NK-92 treated with Interleukin-12 subunit alpha and Interleukin-12 subunit beta, amount 100 ng/mL, for 24 hours (cell line): ENCODE results near the gene CCSER1.
"Not testable (repeated sequence)": the region's sequence is repeated elsewhere in the genome, so short reads cannot be mapped to it uniquely, and the experiment has no call there.

ENCODE experiments used
- DNase-seq: peaks from one replicate; lab custom pipeline; 2025; lab: John Stamatoyannopoulos, UW

Gene CCSER1

GRCh38 chr4:90299373-90299772, 172.2 kb downstream of the CCSER1 start:
- DNase-seq = no peak

GRCh38 chr4:90306810-90307209, 179.6 kb downstream of the CCSER1 start:
- DNase-seq = no peak

GRCh38 chr4:90317140-90317539, 189.9 kb downstream of the CCSER1 start:
- not testable (repeated sequence) for DNase-seq

DNA sequence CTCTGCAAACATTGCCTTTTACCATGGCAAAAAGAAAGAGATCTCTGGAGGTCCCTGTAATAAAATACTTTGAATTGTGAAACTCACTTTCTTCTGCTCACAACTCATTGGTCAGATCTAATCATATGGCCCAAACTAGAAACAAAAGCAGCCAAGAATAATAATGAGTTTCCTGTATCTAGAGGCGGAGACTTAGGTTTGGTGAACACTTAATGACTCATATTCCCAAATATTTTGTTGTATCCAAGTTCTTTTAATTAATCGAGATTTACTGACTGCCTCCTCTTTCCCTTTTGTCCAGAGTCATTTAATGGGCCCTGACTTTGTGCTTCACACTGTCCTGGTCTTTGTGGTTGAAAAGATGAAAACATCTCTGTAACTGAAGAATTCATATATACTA, 190.6 kb downstream of the CCSER1 start:
- DNase-seq = no peak

DNA sequence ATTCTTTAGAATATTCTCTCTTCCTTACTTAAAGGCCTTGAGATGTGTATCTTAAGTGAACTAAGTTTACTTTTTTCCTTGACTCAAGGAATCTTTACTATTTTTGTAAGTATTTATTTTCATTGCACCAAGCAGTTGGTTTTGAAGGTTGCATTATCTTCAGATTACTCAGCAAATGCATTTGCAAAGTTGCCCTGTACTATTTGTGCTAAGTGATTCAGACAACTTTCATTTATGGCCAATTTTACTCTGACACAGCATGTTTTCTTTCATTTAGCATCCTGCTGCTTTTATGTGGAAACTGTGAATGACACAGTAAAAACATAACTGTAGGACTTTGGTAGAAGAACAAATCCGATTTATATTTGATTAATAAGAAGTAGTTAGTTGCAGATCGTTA, 191.0 kb downstream of the CCSER1 start:
- DNase-seq = no peak

- DNase-seq = no peak
Measured at GRCh38 chr4:90328558-90328957, 201.4 kb downstream of the CCSER1 start.

DNA sequence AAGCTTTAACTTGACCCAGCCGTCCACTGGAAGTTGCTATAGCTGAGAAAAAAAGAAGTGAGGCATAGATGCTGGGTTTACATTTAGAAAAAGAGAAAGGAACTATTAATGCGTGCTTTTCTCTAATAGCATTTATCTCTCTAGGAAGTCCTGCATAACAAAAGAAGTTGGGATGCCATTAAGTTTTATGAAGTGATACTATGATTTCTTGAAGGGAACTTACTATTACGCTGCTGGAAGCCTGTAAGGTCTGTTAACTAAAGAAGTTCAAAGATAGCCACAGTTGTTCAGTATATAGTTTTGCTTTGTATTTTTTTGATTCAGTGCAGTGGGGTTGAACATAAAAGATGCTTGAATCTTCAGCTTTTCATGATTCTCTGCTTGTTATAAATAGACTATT, 203.4 kb downstream of the CCSER1 start:
- DNase-seq = no peak

GRCh38 chr4:90345549-90346215, 218.5 kb downstream of the CCSER1 start:
- DNase-seq = no peak

- DNase-seq = no peak
Measured at GRCh38 chr4:90349636-90350035, 222.4 kb downstream of the CCSER1 start.

GRCh38 chr4:90357117-90357710, 230.0 kb downstream of the CCSER1 start:
- no peak for DNase-seq

GRCh38 chr4:90375081-90375480, 247.9 kb downstream of the CCSER1 start:
- DNase-seq = no peak

DNA sequence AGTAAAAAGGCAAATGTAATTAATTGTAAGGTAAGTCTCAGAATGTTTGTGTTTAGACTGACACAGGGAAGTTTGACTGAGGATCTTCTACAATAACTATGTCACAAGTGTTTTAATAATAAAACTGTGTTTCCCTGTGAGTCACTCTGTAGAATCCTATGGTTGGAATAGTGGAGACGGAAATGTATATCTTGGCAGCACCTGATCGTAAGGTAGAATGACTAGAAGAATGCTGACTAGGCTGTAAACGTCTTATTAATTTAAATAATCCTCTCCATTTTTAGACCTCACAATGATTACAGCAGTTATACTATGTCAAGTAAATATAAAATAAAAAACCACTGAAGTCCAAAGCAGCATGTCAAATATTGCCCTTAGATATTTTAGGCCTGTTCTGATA, 266.0 kb downstream of the CCSER1 start:
- DNase-seq = no peak

DNA sequence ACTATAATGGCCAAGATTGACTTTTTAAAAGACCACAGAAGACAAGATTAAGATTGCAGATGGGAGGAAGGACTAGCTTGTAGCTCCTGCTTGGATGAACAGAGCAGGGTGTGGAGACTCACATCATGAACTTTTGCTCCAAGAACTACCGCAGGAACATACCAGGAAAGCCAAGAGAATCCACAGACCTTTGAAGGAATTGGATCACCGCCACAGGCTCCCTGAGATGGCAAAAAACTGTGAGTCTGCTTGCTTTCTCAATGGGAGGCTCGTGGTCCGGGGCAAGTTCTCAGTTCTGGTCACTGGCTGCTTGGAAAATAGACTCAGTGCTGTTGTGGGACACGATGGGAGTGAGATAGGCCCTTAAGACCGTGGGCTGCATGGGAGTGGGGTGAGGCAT, 276.6 kb downstream of the CCSER1 start:
- no peak for DNase-seq

DNA sequence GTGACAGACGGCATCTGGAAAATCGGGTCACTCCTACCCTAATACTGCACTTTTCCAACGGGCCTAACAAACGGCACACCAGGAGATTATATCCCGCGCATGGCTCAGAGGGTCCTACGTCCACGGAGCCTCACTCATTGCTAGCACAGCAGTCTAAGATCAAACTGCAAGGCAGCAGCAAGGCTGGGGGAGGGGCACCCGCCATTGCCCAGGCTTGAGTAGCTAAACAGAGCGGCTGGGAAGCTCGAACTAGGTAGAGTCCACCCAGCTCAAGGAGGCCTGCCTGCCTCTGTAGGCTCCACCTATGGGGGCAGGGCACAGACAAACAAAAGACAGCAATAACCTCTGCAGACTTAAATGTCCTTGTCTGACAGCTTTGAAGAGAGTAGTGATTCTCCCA, 280.7 kb downstream of the CCSER1 start:
- DNase-seq = not testable (repeated sequence)

DNA sequence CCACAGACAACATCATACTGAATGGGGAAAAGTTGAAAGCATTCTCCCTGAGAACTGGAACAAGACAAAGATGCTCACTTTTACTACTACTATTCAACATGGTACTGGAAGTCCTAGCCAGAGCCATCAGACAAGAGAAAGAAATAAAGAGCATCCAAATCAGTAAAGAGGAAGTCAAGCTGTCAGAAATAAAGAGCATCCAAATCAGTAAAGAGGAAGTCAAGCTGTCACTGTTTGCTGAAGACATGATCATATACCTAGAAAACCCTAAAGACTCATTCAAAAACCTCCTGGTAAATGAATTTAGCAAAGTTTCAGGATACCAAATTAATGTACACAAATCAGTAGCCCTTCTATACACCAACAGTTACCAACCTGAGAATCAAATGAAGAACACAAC, 285.6 kb downstream of the CCSER1 start:
- DNase-seq = not testable (repeated sequence)

GRCh38 chr4:90415116-90415515, 287.9 kb downstream of the CCSER1 start:
- no peak for DNase-seq

DNA sequence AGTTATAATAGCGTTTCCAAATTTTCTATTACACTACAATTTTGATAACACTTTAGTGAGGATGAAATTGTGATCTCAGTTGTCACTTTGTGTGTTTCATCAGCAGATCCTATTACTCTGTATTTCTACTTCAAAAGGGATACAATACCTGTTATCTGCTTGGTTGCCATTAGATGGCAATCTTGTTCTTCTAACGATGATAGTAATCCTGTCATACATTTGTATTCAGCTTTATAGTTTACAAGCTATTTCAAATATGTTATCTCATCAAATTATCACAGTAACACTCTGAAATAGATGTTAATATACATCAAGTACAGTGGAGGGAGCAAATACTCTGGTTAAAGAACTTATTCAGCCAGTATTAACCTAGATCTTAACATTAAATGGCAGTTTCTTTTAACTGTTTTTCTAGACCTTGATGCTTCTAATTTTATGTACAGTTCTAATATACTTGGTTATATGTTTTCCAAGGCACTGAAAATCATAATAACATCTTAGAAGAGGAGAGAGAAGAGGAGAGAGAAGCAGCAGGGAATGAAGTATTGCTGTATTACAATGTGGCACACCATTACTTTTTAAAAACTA, 292.0 kb downstream of the CCSER1 start:
- no peak for DNase-seq

GRCh38 chr4:90421161-90421560, 294.0 kb downstream of the CCSER1 start:
- DNase-seq = no peak

- DNase-seq = no peak
Measured at GRCh38 chr4:90425893-90426292, 298.7 kb downstream of the CCSER1 start.

DNA sequence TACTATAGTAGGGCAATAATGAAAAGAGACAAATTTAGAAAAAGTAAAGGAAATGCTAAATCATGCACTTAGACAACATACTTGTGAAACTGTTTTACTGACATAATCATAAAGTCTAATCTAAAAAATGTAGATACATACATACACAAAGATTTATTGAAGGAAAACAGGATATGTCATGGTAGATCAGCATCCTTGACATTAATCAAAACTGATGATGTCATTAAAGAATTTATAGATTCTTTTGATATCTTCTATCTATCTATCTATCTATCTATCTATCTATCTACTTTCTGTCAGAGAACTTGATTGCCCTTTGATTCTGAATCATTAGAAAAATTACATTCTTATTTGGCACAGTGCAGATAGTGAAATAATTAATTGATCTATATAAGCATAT, 311.3 kb downstream of the CCSER1 start:
- no peak for DNase-seq

- no peak for DNase-seq
Measured at GRCh38 chr4:90441770-90442169, 314.6 kb downstream of the CCSER1 start.

DNA sequence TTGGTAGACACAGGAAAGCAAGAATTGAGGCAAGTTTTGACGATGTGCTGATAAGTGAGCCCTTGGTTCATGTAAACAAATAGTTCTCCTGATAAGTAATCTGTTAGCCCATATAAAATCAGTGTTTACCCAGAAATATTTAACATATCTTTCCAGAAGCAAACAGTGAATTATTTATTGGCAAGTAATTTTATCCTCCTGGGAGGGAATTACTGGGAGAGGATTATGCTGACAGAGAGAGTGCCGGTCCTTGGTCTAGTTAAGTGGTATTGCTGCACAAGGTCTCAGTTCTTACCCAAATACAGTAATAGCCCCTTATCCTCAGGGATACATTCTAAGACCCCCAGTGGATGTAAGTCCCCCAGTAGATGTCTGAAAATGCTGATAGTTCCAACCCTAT, 315.4 kb downstream of the CCSER1 start:
- no peak for DNase-seq

DNA sequence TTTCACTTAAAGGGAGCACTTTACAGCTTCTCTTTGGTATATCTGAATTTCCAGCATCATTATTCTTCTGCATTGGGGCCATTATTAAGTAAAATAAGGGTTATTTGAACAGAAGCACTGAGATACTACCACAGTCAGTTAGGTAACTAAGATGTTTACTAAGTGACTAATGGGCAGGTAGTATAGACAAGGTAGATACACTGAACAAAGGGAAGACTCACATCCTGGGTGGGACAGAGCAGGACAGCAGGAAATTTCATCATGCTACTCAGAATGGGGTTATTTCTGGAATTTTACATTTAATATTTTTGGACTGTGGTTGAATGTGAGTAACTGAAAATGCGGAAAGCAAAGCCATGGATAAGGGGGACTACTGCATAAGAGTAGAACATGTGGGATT, 316.0 kb downstream of the CCSER1 start:
- DNase-seq = no peak

GRCh38 chr4:90444904-90445303, 317.7 kb downstream of the CCSER1 start:
- no peak for DNase-seq
